NT2/D1 (cell line): ENCODE results near the gene CA12.
A peak's percentile ranks its signal among the peaks of the same experiment; 100 is the strongest.

Experiments used
- DNase-seq: peaks from one replicate; pipeline ENCODE4 v3.0.0-alpha.2; 2011; ENCODE audit warnings: low read depth, low spot score
- H3K27me3 ChIP-seq: 2 replicates; pipeline ENCODE4 v1.6.0; 2011; ENCODE audit warnings: mild to moderate bottlenecking; ENCODE audit not compliant: insufficient read length, insufficient read depth
- H3K36me3 ChIP-seq: 2 replicates; pipeline ENCODE4 v1.6.1; 2011; ENCODE audit warnings: mild to moderate bottlenecking, low read length, mixed read lengths; ENCODE audit not compliant: insufficient read depth, insufficient read length
- H3K4me1 ChIP-seq: 2 replicates; pipeline ENCODE4 v1.5.1; 2011; ENCODE audit not compliant: insufficient read depth, insufficient read length
- H3K4me3 ChIP-seq: 2 replicates; pipeline ENCODE4 v1.5.1; 2011; ENCODE audit warnings: low read depth; ENCODE audit not compliant: insufficient read length
- H3K9ac ChIP-seq: 2 replicates; pipeline ENCODE4 v1.6.0; 2011; ENCODE audit warnings: low read depth; ENCODE audit not compliant: insufficient read length
- H3K9me3 ChIP-seq: 2 replicates; pipeline ENCODE4 v1.5.1; 2011; ENCODE audit warnings: mild to moderate bottlenecking, low read length; ENCODE audit not compliant: insufficient read depth
- SUZ12 ChIP-seq: IDR thresholded peaks from 2 replicates; pipeline ENCODE4 v1.6.1; 2011; ENCODE audit not compliant: insufficient read length, insufficient read depth; ENCODE audit errors: extremely low read depth
- YY1 ChIP-seq: IDR thresholded peaks from 2 replicates; pipeline ENCODE4 v1.6.1; 2011; ENCODE audit not compliant: insufficient read length, insufficient read depth
- ZNF274 ChIP-seq: IDR thresholded peaks from 2 replicates; pipeline ENCODE4 v1.6.1; 2011; ENCODE audit warnings: mild to moderate bottlenecking, low read depth, low read length

The CA12 gene

GRCh38 chr15:63288778-63289378 is 92.8 kb downstream of the CA12 start:
- H3K9ac ChIP-seq: no peak overlapping the region
- no peaks in the 10 kb centered on the region for H3K4me1 ChIP-seq
- no peak for DNase-seq

DNA sequence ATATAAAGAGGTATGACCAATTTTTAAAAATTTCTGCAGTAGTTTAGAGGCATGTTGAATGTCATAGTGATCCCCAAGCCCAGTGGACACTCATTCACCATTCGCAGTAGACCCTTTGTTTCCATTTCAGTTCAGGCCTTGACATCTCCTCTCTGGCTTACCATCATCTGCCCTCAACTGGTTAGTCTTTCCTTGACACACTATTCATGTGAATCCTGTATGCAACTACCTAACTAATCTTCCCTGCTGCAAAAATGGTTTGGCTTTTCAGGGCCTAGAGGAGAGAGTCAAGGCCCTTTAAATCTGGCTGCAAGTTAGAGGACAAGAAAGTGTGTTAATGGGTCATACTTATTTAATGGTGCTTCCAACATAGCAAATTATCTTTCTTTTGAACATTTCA is 93.3 kb downstream of the CA12 start:
- no peaks in the 10 kb centered on the region for H3K4me1 ChIP-seq
- no peaks in the 10 kb centered on the region for H3K9me3 ChIP-seq
- DNase-seq: no peak
- H3K27me3 ChIP-seq: no peaks in the 10 kb centered on the region
- no peak overlapping the region for H3K4me3 ChIP-seq
- no peak for TF ChIP-seq SUZ12
- TF ChIP-seq YY1: no peak
- no peak for TF ChIP-seq ZNF274
- peaks cover 4% of the 10 kb centered on the region for H3K36me3 ChIP-seq
- H3K9ac ChIP-seq: no peak overlapping the region

More at GRCh38 chr15:63288778-63289378, 92.8 kb downstream of the CA12 start:
- Histone ChIP-seq H3K9me3 (no peaks in the 10 kb centered on the region), H3K4me3 (no peak overlapping the region), H3K36me3 (peaks cover 4% of the 10 kb centered on the region), H3K27me3 (no peaks in the 10 kb centered on the region)
- TF ChIP-seq SUZ12 (no peak), ZNF274 (no peak), YY1 (no peak)

- TF ChIP-seq SUZ12 (no peak), ZNF274 (no peak), YY1 (no peak)
- no peak overlapping the region for H3K4me3 ChIP-seq
- peaks cover 4% of the 10 kb centered on the region for H3K36me3 ChIP-seq
- no peaks in the 10 kb centered on the region for H3K27me3 ChIP-seq
- H3K4me1 ChIP-seq: no peaks in the 10 kb centered on the region
- no peak overlapping the region for H3K9ac ChIP-seq
- no peak for DNase-seq
- no peaks in the 10 kb centered on the region for H3K9me3 ChIP-seq
These were observed 94.5 kb downstream of the CA12 start for GRCh38 chr15:63287109-63287508.

DNA sequence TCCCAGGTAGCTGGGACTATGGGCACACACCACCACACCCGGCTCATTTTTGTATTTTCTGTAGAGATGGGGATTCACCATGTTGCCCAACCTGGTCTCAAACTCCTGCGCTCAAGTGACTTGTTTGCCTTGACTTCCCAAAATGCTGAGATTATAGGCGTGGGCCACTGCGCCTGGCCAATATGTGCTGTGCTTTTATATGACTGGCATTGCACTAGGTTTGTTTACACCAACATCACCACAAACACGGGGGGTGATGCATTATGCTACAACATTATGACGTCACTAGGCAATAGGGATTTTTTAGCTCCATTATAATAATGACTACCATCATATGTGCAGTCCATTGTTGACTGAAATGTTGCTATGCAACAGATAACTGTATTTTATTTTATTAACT is 97.3 kb downstream of the CA12 start:
- Histone ChIP-seq H3K9ac (no peak overlapping the region), H3K9me3 (no peaks in the 10 kb centered on the region), H3K27me3 (no peaks in the 10 kb centered on the region), H3K4me1 (no peaks in the 10 kb centered on the region), H3K36me3 (peaks cover 8% of the 10 kb centered on the region), H3K4me3 (no peak overlapping the region)
- no peak for DNase-seq
- no peak for TF ChIP-seq YY1

DNA sequence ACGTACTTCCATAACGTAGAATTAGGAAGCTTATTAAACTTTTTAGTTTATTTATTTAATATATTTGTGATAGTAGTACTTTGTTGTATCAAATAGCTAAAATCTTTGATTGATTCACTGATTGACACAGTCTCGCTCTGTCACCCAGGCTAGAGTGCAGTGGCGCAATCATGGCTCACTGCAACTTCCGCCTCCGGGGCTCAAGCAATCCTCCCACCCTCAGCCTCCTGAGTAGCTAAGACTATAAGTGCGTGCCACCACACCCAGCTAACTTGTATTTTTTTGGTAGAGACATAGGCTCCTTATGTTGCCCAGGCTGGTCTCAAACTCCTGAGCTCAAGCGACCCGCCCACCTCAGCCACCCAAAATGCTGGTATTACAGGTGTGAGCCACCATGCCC is 98.5 kb downstream of the CA12 start:
- Histone ChIP-seq H3K9me3 (no peaks in the 10 kb centered on the region), H3K4me3 (no peak overlapping the region), H3K27me3 (no peaks in the 10 kb centered on the region), H3K36me3 (peaks cover 8% of the 10 kb centered on the region), H3K4me1 (no peaks in the 10 kb centered on the region), H3K9ac (no peak overlapping the region)
- no peak for DNase-seq
- TF ChIP-seq SUZ12 (no peak), ZNF274 (no peak), YY1 (no peak)

- H3K27me3 ChIP-seq: peaks cover 5% of the 10 kb centered on the region
- peaks cover 4% of the 10 kb centered on the region for H3K36me3 ChIP-seq
- H3K4me1 ChIP-seq: no peaks in the 10 kb centered on the region
- no peak for TF ChIP-seq ZNF274
- TF ChIP-seq YY1: no peak
- no peak for TF ChIP-seq SUZ12
- peaks cover 2% of the 10 kb centered on the region; the same call in 1 of the 2 replicates for H3K9me3 ChIP-seq
- H3K9ac ChIP-seq: peak overlapping the region; percentile 70
- H3K4me3 ChIP-seq: peak overlapping the region; percentile 66
- no peak for DNase-seq
These were observed 103.7 kb downstream of the CA12 start for GRCh38 chr15:63277893-63278456.

DNA sequence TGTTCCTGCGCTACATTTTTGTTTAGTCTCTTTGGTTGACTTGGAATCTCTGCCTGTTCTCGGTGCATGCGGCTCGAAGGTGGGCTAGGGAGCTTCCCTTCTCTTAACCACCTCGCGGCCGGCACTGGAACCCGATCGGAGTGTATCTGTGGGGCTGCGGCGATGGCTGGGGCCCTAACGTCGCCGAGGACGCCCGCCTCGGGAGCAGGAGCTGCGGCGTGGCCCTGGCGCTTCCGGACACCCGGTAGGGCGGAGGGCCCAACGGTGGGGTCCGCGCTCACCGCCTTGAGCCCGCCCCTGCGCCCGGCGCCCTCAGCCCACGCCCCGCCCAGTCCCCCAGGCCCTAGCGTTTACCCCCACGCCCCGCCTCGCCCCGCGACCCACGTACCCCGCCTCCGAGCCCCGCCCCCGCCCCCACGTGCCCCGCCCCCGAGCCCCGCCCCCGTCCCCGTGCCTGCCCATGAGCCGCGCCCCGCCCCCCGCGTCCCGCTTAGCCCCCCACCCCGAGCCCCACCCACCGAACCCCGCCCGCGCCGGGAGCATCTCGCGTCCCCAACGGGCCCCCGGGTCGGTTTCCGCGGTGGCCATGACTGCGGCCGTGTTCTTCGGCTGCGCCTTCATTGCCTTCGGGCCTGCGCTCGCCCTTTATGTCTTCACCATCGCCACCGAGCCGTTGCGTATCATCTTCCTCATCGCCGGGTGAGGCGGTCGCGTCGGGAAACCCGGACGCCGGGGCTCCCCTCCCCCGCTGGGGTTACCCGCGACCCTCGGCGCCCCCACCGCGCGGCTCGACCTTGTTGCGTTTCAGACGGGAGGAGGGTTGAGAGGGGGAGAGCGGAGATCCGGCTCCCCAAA is 104.4 kb downstream of the CA12 start, which contains the start of gene APH1B:
APH1B (plus strand) TSS at position 568 of the 855 bp plus-strand sequence; CDS start at position 587, 19 bp downstream.
- Histone ChIP-seq H3K4me1 (no peaks in the 10 kb centered on the region), H3K27me3 (peaks cover 5% of the 10 kb centered on the region), H3K9me3 (peaks cover 4% of the 10 kb centered on the region; the same call in 1 of the 2 replicates), H3K9ac (peak within 1 kb of the TSS; percentile 70), H3K36me3 (peaks cover 4% of the 10 kb centered on the region), H3K4me3 (peak within 1 kb of the TSS; percentile 66)
- no peak for TF ChIP-seq SUZ12
- TF ChIP-seq ZNF274: no peak
- no peak for TF ChIP-seq YY1
- peak; percentile 63 for DNase-seq
